DMS53 (cell line): ENCODE data around the gene ZC3H12A.
A peak's percentile ranks its signal among the peaks of the same experiment; 100 is the strongest.

Source experiments
- DNase-seq: peaks from one replicate; lab custom pipeline; 2025; lab: John Stamatoyannopoulos, UW

The ZC3H12A gene

DNA sequence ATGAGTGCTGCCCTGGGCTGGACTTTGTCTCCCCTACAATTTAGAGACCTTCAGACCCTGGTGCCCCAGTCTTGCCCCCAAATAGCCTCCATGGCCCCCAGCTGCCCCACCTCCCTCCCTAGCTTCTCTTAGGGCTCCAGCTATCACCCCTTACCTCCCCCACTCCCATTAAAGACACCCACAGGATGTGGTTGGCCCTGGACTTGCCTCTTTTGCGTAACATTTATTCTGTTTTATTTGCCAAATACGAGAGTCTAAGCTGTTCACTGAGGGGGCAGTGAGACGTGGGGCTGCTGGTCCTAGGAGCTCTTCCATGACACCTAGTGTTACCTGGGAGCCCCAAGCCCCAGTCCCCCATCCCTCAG lies 4.5 kb downstream of the ZC3H12A start:
- peak; percentile 47 for DNase-seq

DNA sequence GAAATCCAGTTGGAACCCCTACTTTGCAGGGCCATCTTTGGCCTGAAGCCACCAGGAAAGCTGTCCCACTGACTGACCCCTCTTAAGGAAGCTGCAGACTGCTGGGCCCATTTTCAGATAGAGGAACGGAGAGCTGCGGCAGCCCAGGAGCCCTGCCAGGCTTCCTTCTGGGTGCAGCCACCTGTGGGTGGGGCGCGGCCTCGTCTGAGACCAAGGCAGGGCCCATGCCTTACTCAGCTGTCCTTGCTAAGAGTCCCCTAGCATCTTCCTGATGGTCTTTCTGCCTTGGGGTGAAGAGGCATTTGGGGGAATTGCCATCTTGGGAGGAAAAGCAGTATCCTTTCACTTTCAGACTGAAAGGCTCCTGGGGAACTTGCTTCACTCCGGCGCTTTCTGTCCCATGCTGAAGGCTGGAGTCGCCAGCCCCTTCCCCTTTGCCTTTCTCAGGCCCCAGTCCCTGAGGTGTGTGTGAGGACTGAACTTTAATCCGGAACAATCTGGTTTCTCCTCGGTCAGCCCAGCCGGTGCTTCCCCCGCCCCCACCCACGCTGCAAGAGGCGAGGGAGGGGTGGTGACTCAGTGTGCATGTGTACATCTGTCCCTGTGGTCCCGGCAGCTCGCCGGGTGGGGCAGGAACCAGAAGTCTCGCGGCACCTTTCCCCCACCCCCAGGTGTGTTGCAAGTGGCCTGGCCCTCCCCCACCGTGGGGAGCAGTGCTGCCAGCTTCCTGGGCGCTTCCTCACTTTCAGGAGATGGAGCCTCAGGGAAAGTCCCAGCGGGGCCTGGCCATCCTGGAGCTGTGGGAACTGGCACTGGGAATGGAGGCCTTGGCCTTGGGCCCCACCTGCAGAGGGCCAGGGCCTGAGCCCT lies 5.1 kb downstream of the ZC3H12A start:
- peak; percentile 96 for DNase-seq

DNA sequence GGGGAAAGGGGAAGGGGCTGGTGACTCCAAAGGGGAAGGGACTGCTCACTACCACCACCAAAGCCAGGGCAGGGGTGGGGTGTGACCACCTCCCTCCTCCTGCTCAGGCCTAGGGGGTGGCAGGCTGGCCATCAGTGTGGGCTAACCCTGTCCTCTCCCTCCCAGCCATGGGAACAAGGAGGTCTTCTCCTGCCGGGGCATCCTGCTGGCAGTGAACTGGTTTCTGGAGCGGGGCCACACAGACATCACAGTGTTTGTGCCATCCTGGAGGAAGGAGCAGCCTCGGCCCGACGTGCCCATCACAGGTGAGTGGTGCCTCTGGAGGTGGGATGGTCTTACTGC lies 5.7 kb downstream of the ZC3H12A start:
- peak; percentile 41 for DNase-seq

DNA sequence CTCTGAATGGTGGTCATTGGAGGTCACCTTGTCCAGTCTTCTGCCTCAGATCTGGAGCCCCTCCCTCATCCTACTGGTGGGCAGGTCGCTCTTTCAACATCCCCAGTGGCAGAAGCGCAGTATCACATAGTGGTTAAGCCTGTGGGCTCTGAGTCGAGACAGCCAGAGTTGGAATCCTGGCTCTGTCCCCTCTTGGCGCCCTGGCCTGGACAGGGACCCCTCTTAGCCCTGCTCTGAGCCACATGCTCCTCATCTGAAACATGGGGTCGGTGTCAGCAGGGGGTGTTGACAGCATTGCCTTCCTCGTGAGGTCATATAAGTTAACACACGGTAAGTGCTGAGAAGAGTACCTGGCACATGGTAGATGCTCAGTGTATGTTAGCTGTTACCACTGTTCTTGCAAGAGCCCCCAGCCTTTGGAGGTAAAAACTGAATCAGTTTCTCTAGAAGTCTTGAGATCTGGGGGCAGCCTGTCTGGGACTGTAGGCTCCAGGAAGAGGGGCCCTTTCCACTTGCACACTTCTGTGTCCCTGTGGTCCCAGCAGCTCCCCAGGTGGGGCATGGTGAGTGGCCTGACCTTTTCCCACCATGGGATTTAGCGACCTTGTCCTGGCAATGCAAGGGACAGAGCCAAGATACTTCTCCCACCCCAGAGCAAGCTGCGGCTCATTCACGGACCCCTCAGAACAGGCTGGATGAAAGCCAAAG lies 6.4 kb downstream of the ZC3H12A start:
- no peak for DNase-seq

DNA sequence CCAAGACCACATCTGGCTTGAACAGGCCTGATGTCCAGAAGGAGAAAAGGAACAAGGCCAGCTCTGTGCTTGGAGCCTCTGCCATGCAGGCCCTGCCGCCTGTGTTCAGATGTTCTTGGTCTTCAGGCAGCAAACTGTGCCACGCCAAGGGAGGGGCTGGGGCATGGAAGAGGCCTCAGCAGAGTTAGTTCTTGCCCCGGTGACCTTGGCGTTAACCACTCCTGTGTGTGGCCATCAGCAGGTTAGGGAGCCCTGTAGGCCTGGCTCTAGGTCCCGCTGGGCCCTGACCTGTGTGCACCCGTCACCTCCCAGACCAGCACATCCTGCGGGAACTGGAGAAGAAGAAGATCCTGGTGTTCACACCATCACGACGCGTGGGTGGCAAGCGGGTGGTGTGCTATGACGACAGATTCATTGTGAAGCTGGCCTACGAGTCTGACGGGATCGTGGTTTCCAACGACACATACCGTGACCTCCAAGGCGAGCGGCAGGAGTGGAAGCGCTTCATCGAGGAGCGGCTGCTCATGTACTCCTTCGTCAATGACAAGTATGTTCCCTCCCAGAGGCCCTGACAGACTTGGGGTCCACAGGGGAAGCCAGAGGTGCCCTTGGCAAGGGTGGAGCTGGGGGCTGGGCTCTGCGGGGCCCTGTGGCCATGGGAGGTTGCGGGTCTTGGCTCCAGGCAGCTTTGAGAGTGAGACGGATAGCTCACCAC lies 7.1 kb downstream of the ZC3H12A start:
- DNase-seq: peak; percentile 18

GRCh38 chr1:37482004-37482785 lies 7.8 kb downstream of the ZC3H12A start:
- DNase-seq: no peak

DNA sequence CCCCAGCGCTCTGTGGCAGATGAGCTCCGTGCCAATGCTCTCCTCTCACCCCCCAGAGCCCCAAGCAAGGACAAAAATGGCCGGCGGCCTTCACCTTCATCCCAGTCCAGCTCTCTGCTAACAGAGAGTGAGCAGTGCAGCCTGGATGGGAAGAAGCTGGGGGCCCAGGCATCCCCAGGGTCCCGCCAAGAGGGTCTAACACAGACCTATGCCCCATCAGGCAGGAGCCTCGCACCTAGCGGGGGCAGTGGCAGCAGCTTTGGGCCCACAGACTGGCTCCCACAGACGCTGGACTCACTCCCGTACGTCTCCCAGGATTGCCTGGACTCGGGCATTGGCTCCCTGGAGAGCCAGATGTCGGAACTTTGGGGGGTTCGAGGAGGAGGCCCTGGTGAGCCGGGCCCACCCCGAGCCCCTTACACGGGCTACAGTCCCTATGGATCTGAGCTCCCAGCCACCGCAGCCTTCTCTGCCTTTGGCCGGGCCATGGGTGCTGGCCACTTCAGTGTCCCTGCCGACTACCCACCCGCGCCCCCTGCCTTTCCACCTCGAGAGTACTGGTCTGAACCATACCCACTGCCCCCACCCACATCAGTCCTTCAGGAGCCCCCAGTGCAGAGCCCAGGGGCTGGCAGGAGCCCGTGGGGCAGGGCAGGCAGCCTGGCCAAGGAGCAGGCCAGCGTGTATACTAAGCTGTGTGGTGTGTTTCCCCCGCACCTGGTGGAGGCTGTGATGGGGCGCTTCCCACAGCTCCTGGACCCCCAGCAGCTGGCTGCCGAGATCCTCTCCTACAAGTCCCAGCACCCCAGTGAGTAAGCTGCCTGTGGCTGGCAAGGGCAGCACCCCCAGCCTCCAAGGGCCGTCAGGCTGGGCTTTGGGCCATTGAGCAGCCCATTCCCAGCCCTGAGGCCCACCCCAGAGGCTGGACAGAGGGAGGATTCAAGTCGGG lies 8.7 kb downstream of the ZC3H12A start:
- DNase-seq: no peak

GRCh38 chr1:37483785-37484184 lies 9.4 kb downstream of the ZC3H12A start:
- DNase-seq: no peak

- peak; percentile 29 for DNase-seq
Observed at GRCh38 chr1:37484325-37485051, 10.1 kb downstream of the ZC3H12A start.

- no peak for DNase-seq
Observed at GRCh38 chr1:37485902-37486679, 11.7 kb downstream of the ZC3H12A start.

GRCh38 chr1:37486680-37487618 lies 12.6 kb downstream of the ZC3H12A start:
- peak; percentile 76 for DNase-seq

- DNase-seq: no peak
Observed at GRCh38 chr1:37487619-37487984, 13.2 kb downstream of the ZC3H12A start.

DNA sequence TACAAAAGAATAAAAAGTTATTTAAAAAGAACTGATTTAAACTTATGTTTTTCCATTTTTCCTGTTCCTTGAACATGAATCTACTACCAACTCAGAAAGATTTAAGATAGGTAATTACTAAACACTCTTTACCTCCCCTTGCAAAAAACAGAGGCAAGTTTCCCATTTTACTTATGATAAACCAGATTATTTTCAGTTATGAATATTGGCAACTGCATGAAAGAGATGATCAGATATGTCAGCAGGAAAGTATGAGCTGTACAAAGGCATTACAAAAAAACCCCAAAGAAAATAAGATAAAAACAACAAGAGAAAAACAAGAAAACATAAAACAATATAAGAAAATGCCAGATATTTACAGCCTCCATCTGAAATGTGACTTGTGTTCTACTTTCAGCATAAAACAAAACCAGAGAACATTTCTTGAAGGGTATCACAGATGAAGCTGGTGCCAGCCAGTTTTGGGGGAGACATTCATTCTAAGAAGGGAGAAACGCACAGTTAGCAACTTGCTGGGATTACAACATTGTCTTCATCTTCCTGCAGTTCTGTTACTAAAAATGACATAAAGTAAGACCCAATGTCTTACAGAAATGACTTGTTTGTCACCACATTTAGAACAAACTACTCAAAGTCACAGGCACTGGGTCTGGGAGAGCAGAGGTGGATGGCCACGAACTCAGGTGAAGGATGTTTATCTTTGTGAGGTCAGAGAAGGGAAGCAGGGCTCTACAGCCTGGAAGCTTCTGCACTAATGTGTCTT lies 19.1 kb downstream of the ZC3H12A start:
- no peak for DNase-seq

DNA sequence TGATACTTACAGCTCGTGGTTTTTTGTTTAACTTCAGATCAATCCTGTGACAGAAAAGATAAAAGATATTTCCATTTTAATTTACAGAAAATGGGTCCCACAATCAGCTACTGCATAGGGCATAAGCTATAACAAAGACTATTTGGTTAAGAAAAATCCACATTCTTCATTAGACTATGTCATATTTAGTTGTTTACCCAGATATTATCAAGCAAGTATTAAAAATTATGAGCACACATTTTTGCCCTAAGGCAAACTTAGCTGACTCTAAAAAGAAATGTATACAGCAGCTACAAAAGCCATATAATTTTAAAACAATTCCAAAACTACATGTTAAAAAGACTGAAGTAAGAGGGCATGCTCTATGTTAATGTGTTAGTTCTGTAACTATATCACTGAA lies 21.5 kb downstream of the ZC3H12A start:
- DNase-seq: no peak

DNA sequence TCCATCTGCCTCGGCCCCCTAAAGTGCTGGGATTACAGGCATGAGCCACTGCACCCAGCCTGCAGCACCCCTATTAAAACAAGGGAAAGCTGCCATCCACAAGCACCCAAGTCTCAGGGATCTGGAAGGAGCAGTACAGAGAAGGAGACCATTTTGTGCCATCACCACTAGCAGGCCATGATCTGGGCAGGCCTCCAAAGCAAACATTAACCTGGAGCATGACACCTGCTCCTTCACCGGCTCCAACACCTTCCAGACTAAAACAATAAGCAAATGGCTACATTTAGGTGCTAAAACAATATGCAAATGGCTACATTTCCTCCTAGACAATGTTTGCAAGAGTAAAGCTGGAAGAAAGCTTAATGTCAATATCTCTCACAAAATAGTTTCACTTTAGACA lies 23.5 kb downstream of the ZC3H12A start:
- peak; percentile 95 for DNase-seq

DNA sequence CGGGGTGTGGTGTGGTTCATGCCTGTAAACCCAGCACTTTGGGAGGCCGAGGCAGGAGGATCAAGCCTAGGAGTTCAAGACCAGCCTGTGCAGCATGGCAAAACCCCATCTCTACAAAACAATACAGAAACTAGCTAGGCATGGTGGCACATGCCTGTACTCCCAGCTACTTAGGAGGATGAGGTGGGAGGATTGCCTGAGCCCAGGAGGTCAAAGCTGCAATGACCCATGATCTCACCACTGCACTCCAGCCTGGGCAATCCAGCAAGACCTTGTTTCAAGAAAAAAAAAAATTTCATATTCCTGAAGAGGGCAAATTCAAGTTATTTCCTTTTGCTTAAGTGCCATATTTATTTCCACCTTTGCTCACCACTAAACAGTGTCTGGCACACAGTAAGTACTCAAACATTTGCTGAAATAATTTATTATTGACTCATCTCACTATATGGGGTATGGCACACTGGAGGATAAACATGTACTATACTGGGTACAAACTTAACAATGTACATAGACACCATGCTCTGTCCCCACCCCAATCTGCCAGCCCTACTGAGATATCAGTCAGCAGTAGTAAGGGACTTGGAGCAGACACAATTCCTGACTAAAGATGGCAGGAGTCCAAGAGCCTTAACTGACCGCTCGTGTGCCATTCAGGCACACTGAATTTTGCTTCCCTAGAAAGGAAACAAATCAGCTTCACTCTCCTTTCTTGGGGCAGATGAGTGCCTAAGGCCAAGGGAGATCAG lies 24.7 kb downstream of the ZC3H12A start:
- DNase-seq: peak; percentile 56

- DNase-seq: no peak
Observed at GRCh38 chr1:37501661-37502060, 27.3 kb downstream of the ZC3H12A start.
